Stimulated activated CD4-positive, alpha-beta T cell treated with anti-CD3 and anti-CD28 coated beads, Interleukin-12 subunit alpha, Interleukin-12 subunit beta, amount 100 ng/mL, for 24 hours (primary cell): ENCODE data around the gene TMEM233.

Experiments
- DNase-seq, 2 experiments: peaks; one replicate each; pipeline ENCODE4 v3.0.0-alpha.2; 2020; ENCODE audit warnings: low read depth in 2 of 2

Gene TMEM233

GRCh38 chr12:119681728-119682638 is 88.4 kb downstream of the TMEM233 start:
- no peak for DNase-seq

GRCh38 chr12:119682639-119683252 is 89.2 kb downstream of the TMEM233 start:
- DNase-seq, result no peak

- no peak for DNase-seq
Observed at GRCh38 chr12:119683413-119683812, 89.8 kb downstream of the TMEM233 start.

GRCh38 chr12:119683816-119684215 is 90.2 kb downstream of the TMEM233 start:
- DNase-seq, result no peak

- no peak for DNase-seq
Observed at GRCh38 chr12:119684711-119685369, 91.3 kb downstream of the TMEM233 start.

GRCh38 chr12:119685375-119685774 is 91.8 kb downstream of the TMEM233 start:
- no peak for DNase-seq

- DNase-seq, result no peak
Observed at GRCh38 chr12:119686355-119686754, 92.8 kb downstream of the TMEM233 start.

- no peak for DNase-seq
Observed at GRCh38 chr12:119686776-119687175, 93.2 kb downstream of the TMEM233 start.

- DNase-seq, result no peak
Observed at GRCh38 chr12:119687406-119687805, 93.8 kb downstream of the TMEM233 start.

- DNase-seq, result no peak
Observed at GRCh38 chr12:119687879-119688278, 94.3 kb downstream of the TMEM233 start.

GRCh38 chr12:119689935-119690500 is 96.4 kb downstream of the TMEM233 start:
- no peak for DNase-seq

- DNase-seq, result no peak
Observed at GRCh38 chr12:119691202-119691810, 97.7 kb downstream of the TMEM233 start.

GRCh38 chr12:119692410-119692809 is 98.8 kb downstream of the TMEM233 start:
- DNase-seq, result no peak
